Fibroblast of skin of right biceps (primary cell): Measurements from ENCODE around the gene TREH.

Experiments used
- DNase-seq: peaks from one replicate; pipeline ENCODE4 v3.0.0-alpha.2; 2013

TREH gene

GRCh38 chr11:118609380-118610224 is 69.8 kb downstream of the TREH start:
- DNase-seq, result peak; percentile 41

DNA sequence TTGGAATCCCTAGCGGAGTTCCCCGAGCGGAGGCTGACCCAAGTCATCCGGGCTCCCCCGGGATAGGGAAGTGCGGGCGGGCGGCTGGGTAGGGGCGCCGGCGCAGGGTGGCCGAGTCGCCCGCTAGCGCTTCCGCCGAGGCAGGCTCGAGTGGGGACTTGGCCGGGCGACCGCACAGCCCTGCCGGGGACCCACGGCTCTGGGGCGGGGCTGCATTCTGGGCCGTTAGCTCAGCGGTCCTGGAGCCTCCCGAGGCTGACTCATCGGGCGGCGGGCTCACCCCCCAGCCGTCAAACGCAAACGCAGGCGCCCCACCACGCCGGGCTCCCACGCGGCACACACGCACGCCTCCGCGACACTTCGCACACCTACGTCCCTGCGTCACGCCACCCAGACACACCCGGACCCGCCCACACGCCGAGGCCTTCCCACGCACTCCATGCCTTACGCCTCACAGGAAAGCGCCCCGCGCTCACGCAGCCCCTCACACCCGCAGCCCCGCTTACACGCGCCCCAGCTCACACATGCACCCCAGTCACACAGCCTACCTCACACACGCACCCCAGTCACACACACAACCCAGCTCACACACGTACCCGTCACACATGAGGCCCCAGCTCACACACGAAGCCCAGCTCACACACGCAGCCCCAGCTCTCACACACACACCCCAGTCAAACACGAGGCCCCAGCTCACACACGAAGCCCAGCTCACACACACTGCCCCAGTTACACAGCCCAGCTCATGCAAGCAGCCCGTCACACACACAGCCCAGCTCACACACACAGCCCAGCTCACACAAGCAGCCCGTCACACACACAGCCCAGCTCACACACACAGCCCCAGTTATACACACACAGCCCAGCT is 70.9 kb downstream of the TREH start:
- DNase-seq, result peak; percentile 87

- DNase-seq, result peak; percentile 77
Measured at GRCh38 chr11:118607401-118608359, 71.8 kb downstream of the TREH start, which contains the start of gene PHLDB1. PHLDB1 (plus strand) TSS chr11:118607615; CDS start chr11:118613837, 6,222 bp downstream.
